HG03103 (cell line): ENCODE measurements around the gene COL4A5.
"Not testable (repeated sequence)": the region's sequence is repeated elsewhere in the genome, so short reads cannot be mapped to it uniquely, and the experiment has no call there.

Experiments
- ATAC-seq: cut with Tn5 transposase; IDR thresholded peaks from one replicate; pipeline ENCODE4 v1.9.1; 2021; ENCODE audit warnings: low read depth; ENCODE audit not compliant: unreplicated experiment

COL4A5 gene

DNA sequence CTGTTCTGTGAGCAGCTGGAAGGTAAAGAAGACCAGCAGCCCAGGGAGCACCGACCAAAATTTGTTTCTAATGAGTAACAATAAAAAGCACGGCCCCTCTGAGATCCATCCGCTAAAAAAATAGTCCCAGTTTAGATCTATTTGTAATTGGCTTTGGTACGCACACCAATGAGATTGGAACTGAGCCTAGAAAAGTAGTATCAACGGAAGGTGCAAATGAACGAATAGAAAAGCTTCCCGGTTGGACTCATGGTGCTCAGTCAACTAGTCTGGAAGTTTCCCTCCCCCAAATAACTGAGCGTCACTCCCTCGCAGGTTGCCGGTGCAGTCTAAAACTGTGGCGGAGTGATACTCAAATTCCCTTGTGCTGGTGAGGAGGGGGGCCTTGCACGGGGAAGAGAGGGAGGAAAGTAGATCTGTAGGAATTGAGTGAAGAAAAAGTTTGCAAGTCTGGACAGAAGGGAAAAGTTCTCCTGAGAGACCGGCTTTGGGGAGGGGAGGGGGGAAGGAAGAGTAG is at the start of gene COL4A5:
COL4A5 (plus strand) TSS at position 413 of the 517 bp plus-strand sequence. CDS start 288 bp downstream, outside the sequence.
- no peak for ATAC-seq

DNA sequence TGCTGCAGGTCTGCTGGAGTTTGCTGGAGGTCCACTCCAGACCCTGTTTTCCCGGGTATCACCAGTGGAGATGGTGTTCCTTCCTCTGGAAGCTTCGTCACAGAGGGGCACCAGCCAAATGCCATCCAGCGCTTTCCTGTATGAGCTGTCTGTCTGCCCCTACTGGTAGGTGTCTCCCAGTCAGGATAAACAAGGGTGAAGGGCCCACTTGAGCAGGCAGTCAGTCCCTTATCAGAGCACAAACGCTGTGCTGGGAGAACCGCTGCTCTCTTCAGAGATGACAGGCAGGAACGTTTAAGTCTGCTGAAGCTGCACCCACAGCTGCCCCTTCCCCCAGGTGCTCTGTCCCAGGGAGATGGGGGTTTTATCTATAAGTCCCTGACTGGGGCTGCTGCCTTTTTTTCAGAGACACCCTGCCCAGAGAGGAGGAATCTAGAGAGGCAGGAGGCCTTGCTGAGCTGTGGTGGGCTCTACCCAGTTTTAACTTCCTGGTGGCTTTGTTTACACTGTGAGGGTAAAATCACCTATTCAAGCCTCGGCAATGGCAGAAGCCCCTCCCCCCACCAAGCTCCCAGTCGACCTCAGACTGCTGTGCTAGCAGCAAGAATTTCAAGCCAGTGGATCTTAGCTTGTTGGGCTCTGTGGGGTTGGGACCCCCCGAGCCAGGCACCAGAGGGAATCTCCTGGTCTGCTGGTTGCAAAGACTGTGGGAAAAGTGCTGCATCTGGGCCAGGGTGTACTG is 48.5 kb upstream of the COL4A5 start:
- not testable (repeated sequence) for ATAC-seq

DNA sequence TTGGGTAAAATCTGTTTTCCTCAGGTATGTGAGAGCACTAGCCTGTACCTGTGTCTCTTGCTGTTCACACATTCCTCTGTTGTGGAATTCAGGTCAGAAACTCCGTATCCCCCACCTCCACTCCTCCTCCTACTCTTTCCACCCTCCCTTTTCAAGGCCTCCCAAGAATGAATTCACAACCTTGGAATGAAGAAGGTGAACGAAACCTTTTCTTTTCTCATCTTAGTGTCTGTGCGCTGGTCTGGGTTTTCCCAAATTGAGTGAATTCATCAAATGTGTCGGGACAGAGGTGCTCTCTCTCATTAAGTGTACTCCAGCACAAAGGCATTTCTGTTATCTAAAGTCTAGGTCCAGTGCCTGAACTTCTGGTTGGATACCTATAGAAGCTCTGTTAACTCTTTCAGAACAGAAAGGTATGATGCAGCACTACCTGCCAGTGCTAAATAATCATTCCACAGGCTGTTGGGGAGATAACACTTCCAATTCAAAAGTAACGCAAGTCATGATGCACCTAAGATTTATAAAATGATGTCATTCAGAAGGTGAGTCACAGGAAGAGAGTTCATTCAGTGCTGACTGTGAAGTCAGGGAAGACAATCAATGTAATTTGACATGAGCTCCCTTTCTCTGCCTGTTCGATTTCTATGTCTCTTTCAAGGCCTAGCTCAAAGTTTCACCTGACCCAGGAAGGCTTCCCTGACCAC is 43.3 kb upstream of the COL4A5 start:
- no peak for ATAC-seq

DNA sequence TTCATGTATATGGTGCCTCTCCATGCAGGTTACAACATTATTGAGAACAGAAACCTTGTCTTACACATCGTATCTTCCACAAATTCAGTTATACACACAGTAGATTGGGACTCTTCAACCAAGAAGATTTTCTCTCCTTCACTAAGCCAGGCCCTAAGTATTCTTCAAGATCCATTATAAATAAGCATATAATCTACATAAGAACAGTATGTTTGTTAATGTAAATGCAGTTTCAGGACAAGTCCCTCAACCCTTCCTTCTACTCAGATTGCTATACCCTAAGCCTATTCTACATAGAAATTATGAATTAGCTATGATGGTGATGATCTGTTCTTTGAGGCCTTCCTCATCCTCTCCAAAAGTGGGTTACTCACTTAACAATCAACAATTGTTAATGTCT is 42.7 kb upstream of the COL4A5 start:
- no peak for ATAC-seq

DNA sequence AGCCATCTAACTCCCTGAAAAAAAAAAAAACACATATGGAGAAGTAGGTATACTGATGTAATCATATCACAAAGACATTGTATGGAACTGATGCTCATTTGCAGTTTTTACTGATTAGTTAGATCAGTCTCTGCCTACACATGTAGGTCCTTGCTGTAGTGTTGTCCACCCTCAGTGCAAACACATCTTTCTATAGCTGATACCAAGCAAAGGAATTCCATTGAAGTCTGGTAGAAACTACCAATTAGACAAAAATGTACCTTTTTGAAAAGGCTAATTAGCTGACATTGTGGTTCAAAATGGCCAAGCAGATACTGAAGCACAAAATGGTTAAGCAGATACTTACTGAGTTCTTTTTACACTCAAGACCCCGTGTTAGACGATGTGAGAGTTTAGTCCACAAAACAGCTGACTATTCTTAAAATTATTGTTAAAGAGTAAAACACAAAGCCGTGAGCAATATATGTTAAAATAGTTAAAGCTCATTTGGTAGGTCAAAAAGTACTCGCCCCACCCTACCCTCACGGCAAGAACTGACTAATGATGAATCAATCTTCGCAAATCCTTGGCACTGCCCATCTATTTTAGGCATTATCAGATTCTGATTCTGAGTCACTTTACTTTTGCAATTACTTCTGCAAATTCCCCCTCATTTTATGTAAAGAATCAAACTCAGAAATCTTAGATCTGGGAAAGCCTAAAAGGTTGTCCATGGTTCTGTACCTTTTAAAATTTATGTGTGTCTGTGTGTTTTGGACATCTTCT is 41.8 kb upstream of the COL4A5 start:
- ATAC-seq: no peak

DNA sequence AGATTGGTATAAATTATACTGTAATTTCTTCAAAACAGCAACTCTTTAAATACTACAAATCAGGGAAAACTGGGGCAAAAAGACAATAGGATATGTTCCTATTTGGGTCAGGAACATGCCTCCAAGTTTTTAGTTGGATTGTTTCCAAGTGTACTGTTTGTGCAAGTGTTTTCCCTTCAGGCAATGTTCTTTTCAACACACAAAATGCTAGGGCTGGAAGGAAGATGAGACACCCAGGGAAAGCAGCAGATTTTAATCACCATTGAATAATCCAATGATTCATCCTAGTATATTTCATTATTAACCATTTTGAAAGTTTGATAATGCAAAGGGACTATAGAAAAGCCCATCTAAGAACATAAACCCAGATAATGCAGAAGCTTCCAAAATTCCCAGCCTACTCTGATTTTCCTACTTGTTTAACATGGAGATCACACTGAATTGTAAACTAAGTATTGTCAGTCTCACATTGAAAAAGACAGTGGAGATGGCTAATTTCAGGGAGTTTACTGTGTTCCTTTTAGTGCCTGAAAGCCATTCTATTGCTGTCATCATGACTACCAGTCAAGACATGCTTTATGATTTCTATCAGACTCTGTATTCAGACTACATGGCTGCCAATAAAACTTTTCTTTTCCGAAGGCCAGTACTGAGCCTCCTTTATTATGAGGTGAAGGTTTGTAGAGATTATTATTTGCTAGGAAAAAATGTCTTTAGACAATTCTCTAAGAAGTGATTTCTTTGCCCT is 40.0 kb upstream of the COL4A5 start:
- no peak for ATAC-seq

DNA sequence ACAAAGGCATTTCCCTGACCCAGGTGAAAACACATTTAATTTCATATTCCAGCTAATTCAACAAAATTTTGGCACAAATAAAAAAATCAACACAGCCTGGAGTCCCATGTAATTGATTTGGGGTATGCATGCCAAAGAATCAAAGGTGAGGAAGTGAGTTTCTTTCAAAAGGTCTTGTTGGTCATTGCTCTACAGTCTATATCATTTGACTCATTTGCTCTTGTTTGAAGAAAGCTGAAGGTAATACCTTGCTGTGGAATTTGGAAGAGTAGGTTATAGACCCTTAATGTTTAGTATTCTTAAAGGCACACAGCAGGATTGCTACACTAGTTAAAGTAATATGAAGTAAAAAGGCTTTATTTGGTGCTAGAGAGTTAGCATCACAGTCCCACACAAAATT is 26.9 kb upstream of the COL4A5 start:
- ATAC-seq: no peak

DNA sequence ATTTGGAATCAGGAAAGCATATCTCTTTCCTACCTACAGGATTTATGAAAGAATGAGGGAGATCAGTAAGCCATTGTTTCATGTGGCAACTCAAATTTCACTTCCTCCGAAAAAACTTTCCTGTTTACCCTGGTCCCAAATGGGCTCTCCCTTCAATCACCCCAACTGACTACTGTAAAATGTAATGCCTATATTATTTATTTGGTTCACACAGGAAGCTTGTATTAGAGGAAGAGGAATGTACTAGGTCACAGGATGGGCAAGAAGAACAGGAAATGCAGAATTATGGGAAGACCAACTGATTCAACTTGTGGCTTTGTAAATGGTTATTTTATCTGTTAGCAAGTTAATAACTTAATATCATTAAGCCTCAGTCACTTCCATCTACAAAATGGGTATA is 24.5 kb upstream of the COL4A5 start:
- ATAC-seq: no peak

DNA sequence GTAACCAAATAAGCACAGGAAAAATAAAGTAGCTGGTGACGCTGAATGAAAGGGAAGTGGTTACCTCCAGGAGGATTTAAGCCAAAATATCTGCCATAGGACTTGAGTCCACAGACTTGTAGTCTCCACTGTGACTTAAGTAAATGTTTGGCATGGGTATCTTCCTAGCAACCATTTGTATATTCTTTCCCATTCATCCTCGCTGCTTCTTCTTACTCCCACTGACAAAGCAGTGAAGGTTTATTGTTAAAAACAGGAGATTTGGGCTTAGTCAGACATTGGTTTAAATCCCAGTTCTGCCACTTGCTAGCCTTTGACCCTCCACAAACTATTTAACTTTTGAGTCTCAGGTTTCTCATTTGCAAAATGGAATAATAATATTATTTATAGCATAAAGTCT is 23.7 kb upstream of the COL4A5 start:
- ATAC-seq: no peak

DNA sequence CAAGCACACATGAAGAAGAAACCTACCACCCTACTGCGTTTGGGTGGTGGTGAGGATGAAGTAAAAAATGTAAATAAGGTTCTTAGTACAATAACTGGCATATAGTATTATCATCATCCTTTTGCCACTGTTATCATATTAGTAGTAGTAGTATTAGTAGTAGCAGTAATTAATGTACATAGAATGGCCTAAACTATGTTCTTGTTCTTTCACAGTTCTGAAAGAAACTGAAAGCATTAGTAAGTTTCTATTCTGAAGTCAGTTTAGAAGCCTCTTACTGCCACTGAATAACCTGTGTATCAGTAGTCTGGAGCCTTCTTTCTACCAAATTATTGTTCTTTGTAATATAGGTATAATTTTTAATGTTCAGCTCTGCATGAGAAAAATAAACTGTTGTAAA is 22.4 kb upstream of the COL4A5 start:
- no peak for ATAC-seq

DNA sequence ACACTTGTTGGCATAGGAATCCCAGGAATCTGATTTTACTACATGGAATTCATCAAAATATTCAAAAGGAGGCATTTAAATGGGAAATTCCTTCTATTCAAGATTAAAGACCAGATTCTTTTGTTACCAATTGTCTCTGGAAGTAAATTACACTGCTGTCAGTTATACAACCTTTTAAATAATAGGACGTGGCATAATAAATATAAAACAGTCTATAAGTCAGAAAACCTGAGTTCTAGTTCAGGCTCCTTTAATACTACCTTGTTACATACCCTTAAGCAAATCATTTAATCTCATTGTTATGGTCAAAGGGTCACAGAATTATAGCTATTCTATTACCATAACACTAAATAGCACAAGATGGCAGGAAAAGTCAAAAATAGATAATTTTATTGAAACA is 20.2 kb upstream of the COL4A5 start:
- ATAC-seq: no peak

DNA sequence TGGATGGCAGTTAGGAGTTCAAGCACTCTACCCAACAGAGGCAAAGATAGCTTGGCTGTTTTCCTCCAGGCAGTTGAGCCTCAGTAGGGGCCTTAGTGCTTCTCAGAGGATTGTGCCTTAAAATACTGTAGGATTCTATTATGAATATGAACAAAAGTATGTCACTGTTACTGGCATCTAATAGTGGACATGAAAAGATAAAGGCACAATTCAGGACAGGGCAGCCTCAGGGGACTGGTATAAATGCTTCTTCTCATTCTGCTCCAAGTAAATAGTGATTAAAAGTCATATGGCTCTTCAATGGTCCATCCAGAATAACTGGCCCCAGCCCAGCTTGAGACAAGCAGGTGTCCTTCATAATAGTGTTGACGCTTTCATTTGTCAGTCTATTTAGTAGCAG is 19.2 kb upstream of the COL4A5 start:
- no peak for ATAC-seq

DNA sequence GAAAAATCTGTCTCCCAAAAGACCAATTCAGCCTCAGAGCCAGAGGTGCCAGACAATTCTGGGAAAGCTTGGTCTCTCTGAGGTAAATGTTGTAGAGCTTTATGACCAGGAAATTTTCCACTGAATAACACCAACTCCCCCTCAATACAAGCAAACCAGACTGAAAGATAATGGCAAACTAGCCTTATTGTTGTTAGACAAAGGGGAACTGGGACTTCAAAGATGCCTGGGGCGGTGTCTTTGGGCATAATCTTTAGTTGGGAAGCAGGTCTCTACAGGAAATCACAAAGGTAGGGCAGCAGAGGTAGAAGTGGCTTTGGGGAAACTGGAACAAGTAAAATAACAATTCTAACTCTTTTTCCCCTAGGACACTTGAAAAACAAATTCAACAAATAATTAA is 13.4 kb upstream of the COL4A5 start:
- no peak for ATAC-seq

DNA sequence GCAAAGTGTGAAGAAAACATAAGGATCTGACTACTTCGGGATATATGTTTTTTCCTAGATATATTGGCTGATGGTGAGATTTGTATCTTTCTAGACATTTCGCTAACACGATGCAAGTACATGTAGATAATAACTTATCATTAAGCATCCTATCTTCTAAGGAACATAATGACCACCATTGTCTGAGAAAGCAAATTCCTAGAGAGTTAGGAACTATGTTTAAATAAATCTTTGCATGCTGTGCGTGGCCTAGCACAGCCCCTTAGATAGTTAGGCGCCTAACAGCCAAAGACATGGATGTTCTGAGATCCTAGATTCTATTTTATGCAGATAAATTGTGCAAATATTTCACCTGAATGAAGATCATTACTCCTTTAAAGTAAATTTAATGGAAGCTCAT is 4.4 kb upstream of the COL4A5 start:
- no peak for ATAC-seq

DNA sequence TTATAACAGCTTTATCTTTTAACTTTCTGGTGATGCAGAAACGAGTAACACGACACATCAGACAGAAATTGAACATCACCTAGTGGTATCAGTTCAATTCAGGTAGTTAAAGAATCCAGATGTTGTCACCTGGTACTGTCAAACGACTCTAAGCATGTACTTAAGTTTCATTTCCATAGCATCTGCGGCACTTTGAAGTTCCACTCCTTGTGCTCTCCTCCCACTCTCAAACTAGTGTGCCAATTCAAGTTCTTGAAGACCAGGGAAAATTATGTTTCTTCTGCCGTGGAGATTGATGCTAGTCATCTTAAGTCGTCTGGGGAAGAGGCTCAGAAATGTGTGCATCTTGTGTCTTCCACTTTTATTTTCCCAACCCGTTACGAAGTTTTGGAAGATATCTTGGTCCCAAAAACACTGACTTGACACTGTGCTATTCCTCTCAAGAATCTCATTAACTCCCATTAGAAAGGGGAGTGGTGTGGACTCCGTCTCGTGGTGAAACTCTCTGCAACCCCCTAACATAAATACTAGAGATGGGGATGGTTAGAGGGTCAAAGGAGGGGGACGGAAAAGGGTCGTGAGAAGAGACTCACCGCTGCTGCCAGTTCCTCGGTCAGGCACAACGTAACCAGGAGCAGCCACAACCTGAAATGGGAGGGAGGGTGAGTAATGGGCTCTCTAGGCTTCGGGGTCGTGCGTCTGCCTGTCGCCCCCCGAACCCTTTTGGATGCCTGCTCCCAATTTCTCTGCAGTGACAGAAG is 2.1 kb upstream of the COL4A5 start:
- no peak for ATAC-seq

DNA sequence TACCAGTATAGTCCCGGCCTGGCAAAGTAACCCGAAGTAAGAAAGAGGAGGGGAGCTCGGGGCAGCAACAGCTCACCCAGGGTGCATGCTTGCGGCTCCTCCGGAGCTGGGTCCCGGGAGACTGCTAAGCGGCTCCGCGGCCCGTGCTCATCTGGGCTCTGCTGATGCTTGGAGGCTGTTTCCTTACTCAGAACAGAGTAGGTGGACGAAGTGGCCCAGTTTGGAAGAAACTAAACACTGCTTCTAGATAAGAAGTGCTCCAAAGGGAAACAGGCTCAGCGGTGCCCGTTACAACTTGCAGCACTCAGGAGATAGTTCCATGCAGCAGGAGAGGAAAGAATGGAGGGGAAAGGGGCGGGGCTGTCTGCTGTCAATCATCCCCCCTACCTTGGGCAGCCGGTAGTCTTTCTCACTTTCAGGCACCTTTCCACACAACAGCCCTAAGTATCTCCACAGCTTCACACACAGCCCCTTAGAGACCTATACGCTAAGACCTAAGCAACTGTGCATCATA is 1.5 kb upstream of the COL4A5 start, which contains the start of gene COL4A6:
COL4A6 (minus strand) TSS at position 313 of the 514 bp plus-strand sequence; CDS start at position 87, 226 bp downstream.
- no peak for ATAC-seq

DNA sequence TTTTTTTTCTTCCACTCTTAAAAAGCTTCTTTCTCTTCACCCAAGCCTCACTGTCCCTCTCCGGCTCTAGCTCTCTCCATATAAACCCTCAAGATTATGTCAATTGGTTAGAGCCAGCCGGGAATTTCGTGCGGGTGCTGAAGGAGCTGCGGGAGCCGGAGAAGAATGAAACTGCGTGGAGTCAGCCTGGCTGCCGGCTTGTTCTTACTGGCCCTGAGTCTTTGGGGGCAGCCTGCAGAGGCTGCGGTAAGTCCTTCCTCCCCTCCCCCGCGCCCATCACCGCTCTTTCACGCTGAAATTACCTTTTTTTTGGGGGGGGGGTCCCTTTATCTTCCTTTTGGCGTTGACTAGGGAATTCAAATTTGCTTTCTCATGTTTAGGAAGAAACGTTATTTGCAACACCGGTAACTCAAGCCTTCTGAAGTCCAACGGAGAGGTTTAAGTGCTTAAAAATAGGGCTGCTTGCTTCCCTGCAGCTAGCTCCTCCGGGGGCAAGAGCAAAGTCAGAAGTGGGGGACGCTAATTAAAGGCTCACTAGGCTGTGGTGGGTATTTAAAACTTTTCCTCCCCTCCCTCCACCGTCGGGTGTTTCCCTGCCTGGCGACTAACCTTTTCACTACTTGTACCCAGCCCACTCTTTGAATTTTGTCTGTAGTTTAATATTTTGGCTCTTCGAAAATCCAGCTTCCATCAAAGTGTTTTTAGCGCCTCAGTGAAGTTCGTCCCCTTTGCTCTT is 491 bp downstream of the COL4A5 start:
- ATAC-seq: no peak

DNA sequence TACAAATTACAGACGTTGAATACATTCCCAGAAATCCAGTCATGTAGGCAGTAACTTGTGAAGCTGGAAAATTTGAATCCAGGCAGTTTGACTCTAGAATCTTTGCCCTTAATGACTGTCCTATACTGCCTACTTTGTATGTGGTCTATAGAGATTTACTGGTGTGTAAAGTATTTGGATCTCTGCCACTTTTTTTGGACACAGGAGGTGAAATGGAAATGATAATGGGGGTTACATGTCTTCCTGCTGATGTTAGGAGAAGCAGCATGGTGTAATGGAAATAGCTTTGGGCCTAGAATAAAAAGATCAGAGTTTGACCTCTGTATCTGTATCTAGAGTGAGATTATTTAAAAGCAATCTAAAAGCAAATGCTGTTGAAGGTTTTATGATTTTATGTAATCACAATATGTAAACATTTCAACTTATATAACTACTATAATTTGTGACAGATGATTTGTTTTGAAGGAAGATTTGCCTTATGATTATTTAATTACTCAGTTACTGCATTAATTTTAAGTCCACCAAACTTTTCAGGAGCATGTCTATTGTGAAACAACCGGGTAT is 3.3 kb downstream of the COL4A5 start:
- ATAC-seq: no peak

DNA sequence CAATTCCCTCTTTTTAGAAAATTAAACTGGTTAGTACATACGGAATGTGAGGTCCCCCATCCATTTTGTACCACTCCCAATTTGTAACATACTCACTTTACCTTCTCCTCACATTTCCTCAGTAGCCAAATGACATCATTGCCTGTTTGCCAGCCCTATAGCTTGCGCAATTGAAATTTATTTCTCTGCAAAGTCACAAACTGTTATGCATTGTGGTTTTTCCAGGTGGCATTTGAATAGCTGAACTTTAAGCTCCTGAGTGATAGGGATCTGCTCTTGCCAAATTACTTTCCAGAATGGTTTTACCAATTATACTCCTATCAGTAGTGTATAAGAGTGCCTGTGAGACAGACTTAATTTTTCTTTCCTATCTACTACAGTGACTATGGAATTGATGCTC is 7.7 kb downstream of the COL4A5 start:
- ATAC-seq: no peak
